NCI-H2196 (cell line): ENCODE measurements around the gene AGAP5.

Source experiments
- DNase-seq: peaks from one replicate; lab custom pipeline; 2025; ENCODE audit not compliant: unreplicated experiment; lab: John Stamatoyannopoulos, UW

AGAP5 gene

DNA sequence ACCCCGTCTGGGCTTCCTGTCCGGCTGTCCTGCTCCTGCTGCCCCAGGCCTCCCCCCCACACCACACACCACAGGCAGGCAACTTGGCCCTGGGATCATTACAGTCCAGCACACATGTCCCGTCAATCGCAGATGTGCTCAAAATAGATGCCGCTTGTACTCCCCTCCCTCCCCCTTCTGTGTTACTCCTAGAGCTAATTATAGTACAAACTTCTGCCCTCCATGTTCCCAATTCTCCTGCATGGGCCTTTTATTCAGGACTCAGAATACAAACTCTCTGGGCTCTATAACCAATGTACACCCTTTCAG, 42.0 kb downstream of the AGAP5 start, which contains the start of gene SYNPO2L:
TSS of gene SYNPO2L (minus strand) at position 40 of the 309 bp plus-strand sequence. CDS start 107 bp downstream, outside the sequence.
- DNase-seq, result no peak

- DNase-seq, result no peak
These were observed 42.5 kb downstream of the AGAP5 start for GRCh38 chr10:73655257-73655989.

- no peak for DNase-seq
These were observed 44.2 kb downstream of the AGAP5 start for GRCh38 chr10:73653701-73654100.

- DNase-seq, result no peak
These were observed 44.7 kb downstream of the AGAP5 start for GRCh38 chr10:73653195-73653594.

DNA sequence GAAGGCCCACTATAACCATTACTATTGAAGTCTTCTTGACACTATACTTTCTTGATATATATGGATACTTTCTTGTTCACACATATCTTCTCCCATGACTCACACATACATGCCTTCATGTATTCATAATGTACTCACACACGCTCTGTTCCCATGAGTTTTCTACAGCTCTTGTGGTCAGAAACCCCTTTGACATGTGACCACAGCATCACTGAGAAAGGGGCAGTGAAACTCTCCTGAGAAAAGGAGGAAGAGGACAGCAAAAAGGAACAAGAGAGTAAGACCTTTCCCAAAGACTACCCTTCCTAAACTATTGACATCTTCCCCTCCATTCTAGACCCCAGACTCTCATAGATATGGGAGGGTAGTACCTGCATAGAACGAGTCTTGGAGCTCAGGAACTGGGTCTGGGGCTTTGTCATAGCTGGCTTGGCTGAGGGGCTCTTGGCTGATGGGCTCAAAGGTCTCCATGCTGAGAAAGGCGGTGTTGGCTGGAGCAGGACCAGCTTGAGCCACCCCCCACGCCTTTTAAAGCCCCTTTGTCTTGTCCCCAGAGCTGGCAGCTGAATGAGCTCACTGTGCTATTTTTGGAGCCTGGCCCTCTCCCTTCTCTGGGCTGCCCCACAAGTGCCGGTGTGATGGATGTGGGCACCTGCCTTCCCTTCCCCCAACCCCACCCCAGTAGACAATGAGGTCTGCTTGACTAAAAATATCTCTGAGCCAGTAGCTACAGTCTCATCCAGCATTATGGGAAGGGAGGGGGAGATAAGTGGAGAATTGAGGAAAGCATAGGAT, 47.2 kb downstream of the AGAP5 start:
- DNase-seq, result no peak

DNA sequence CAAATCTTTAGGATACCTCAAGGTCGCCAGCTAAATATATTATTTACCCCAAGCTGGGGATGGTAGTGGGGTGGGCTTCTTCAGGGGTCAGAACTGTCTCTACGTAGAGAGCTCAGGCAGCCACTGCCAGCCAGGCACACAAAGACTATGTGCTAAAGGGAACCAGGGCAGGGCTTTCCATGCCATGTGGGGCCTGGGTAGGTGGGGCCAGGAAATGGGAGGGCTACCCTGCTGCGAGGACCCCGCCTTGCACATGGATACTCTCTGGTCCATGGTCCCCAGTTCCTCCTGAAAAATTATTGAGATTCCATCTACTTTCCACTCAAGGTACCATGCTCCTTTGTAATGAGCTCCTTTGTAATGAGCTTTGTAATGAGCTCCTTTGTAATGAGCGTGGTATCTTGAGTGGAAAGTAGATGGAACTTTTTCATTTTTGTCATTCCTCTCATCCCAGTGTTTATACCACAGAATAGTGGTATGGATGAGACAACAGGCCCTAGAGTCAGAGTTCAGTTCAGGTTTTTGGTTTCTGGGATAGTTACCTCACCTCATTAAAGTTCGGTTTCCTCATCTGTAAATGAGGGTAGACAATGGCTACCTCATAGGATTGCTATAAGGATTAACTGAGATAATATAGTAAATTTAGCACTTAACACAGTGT, 47.9 kb downstream of the AGAP5 start:
- no peak for DNase-seq

GRCh38 chr10:73648975-73649829, 48.7 kb downstream of the AGAP5 start:
- DNase-seq, result no peak

- DNase-seq, result no peak
These were observed 49.8 kb downstream of the AGAP5 start for GRCh38 chr10:73647875-73648651.

GRCh38 chr10:73647211-73647874, 50.6 kb downstream of the AGAP5 start:
- DNase-seq, result no peak

- DNase-seq, result no peak
These were observed 51.3 kb downstream of the AGAP5 start for GRCh38 chr10:73646598-73647041.

DNA sequence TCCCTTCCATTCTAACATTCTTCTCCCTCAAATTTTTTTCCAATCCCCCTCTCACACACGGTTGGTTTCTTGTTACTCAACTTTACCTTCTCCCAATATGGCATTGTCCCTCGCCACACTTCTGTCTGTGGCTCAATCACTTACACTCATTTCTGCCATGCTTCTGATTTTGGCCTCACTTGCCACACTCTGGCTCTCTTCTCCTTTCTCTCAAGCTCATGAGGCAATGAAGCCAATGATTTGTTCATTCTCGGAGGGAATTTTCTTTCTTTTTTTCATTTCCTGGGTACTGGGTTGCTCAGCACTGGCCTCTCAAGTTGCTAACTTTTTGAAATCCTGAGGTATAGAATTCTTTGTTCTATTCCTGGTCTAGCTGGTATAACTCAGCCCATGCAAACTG, 52.7 kb downstream of the AGAP5 start:
- no peak for DNase-seq

DNA sequence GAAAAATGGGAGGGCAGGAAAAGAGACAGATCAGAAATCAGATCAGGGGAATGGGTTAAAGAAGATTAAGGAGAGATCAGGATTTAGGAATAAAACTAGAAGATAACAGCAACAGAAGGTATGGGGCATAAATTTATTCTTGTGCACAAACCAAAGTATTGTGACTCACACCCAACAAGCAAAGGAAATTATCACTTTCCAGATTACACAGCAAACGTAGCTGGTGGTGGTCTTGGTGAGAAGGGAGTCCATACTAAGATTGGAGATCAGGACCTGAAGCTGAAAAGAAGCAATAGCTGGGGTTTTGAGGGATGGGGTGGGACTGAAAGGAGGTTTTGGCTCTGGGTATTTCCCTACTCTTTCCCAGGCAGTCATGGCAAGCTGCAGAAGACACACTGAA, 53.1 kb downstream of the AGAP5 start:
- no peak for DNase-seq

DNA sequence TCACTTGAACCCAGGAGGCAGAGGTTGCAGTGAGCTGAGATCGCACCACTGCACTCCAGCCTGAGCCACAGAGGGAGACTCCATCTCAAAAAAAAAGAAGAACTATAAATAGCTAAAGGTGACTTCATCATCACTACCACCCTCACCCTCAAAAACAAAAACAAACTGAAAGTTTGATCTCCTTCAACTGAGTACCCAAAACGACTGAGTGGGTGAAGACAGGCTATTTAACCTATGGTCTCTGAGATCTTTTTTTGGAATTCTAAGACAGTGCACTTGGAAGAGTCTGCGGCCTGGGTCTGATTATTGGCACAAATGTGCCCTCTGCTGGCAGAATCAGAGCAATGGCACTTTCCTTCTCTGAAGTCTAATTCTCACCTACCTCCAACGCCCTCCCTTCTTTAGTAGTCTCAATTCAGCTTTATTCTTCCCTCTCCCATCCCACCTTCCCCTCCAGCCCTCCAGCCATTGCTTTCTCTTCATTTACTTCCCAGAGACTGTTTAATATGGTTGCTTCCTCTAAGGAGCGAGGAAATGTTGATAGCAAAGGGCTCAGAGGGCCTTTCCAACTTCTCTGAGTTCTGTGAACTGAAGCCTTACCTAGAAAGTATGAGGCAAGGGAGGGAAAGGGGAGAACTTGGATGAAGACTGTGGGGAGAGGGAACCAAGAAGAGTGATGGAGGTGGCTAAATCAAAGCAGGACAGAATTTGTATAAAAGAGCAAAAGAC, 53.7 kb downstream of the AGAP5 start:
- DNase-seq, result peak; percentile 29

DNA sequence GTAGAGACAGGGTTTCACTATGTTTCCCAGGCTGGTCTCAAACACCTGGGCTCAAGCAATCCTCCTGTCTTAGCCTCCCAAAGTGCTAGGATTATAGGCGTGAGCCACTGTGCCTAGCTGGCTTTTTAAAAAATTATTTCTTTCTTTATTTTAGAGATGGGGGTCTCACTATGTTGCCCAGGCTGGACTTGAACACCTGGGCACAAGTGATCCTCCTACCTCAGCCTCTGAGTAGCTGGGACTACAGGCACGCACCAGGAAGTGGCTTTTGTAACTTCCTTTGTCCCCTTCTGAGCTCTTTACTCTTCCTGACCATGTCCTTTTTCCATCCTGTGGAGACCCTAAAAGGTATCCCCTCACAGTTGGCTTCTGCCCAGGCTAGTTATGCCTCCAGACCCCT, 54.5 kb downstream of the AGAP5 start:
- no peak for DNase-seq

DNA sequence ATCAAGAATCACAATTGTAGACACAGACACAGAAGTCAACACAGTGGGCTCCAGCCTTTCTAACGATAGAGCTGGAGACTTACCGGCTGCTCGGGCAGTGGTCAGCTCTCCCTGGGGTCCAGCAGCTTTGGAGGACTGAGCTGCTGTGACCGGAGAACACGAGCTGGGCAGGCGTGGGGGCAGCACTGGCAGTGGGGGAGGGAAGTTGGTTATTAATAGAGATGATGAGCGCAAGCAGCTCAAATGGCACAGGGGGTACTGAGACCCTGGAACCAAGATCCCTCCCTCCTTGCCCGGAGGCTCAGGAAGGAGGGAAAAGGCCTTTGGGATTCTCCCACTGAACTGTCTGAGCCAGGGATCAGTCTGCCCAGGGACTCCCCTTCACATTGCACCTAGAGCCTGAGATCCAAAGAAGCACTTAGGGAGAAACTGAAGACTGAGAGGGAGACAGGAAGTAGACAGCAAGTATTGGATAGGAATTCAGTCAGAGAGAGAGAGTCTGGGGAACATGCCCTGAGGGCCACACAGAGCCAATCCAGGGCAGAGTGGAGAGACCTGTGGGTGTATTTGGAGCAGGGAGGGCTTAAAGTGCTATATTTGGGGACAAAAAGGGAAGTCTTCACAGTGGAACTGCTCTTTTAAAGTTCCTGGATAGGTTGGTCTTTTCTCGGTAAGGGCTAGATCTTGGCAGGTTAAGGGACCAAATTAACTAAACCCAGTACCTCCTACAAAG, 56.4 kb downstream of the AGAP5 start, which contains the start of gene MYOZ1:
TSS of gene MYOZ1 (minus strand) at position 147 of the 733 bp plus-strand sequence. CDS start 1,457 bp downstream, outside the sequence.
- DNase-seq, result no peak

DNA sequence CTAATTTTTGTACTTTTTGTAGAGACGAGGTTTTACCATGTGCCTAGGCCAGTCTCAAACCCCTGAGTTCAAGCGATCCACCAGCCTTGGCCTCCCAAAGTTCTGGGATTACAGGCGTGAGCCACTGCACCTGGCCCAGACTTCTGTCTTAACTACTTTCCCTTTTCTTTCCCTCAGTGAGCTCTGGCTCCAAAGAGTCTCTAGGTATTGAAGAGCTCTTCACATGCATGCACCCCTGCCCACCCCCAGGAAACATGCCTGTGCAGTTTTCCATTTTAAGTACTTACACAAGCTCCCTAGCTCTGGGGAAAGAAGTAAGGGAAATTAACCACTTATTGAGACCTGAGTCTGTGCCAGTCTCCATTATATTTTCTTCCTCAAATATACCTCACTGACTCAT, 58.6 kb downstream of the AGAP5 start:
- no peak for DNase-seq

GRCh38 chr10:73635781-73636180, 62.1 kb downstream of the AGAP5 start:
- DNase-seq, result no peak

- DNase-seq, result no peak
These were observed 63.5 kb downstream of the AGAP5 start for GRCh38 chr10:73634421-73634820.
